ENCODE measurements around the gene SUCO.

SUCO gene

DNA sequence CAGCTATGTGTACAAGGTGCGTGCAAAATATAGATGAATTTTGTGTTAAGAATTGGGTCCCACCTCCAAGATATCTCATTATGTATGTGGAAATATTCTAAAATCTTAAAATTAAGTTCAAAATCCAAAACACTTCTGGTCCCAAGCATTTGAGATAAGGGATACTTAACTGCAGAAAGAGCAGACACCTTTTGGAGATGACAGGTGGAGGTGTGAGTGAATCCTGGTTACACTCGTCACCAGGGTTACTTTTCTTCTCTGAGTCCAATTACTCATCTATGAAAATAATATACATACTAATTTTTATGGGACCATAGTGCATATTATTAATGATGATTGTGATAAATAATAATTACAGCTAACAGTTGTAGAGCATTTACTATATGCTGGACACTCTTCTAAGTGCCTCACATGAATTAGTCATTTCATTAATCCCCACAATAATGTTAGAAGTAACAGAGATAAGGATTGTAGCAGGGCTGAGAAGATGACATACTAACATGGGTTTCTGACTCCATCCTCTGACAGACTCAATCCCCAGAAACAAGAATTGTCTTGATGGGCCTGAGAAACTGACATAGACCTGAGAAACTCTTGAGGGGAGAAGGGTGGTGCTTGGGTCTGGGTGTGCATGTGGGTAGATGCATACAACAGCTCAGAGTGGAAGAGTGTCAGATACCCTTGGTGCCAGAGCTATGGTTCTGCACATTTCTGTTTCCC lies 117.7 kb downstream of the SUCO start:
- Mint-ChIP-seq H3K4me1 (ENCODE audit: low read depth) (peaks cover 49% of the 10 kb centered on the region), H3K36me3 (no peaks in the 10 kb centered on the region), H3K4me3 (no peak overlapping the region), H3K27me3 (peaks cover 2% of the 10 kb centered on the region), H3K9me3 (ENCODE audit: low read depth) (no peaks in the 10 kb centered on the region), H3K27ac (no peak overlapping the region)

DNA sequence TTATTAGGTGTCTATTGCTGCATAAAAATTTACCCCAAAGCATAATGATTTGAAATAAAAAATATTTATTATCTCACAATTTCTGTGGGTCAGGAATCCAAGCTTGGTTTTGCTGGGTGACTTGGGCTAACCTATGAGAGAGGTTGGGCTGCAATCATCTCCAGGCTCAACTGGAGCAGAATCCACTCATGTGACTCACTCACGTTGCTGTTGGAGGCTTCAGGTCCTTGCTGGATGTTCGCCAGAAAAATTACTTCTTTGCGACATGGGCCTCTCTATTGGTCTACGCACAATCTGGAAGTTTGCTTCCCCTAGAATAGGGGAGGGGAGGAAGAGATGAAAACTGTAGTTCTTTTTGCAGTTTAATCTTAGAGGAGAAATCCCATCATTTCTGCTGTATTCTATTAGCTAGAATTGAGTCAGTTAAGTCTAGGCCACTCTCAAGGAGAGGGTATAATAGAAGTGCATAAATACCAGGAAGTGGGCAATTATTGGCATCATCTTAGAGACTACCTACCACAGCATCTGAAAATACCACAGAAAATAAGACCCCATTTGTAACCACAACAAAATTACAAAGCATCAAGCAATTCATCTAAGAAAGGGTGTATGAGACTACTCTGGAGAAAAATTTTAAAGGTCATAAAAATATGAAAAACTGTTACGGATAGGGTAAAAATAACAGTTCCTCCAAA lies 120.2 kb downstream of the SUCO start:
- Mint-ChIP-seq H3K27ac (no peak overlapping the region), H3K27me3 (peaks cover 5% of the 10 kb centered on the region), H3K9me3 (ENCODE audit: low read depth) (no peaks in the 10 kb centered on the region), H3K36me3 (no peaks in the 10 kb centered on the region), H3K4me1 (ENCODE audit: low read depth) (peaks cover 29% of the 10 kb centered on the region), H3K4me3 (no peak overlapping the region)

DNA sequence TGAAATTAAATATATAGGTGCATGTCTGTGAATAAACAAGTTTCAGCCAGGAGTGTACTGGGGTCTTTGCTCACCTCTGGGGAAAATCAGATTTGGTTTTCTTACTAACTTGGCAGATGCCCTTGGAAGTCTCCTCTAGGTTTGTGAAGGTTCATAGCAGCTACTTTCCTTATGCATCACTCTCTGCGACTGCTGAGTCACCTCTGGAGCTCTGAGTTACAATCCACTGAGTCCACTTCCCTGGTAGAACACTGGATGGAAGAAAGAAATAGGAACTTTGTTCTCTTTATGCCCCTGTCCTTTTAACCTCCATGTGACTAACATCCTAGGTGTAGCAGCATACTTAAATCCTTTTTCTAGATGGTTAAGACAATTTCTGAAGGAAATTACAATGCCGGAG lies 121.6 kb downstream of the SUCO start:
- Mint-ChIP-seq H3K27me3 (peaks cover 5% of the 10 kb centered on the region), H3K4me1 (ENCODE audit: low read depth) (peaks cover 36% of the 10 kb centered on the region), H3K36me3 (no peaks in the 10 kb centered on the region), H3K4me3 (no peak overlapping the region), H3K27ac (no peak overlapping the region), H3K9me3 (ENCODE audit: low read depth) (no peaks in the 10 kb centered on the region)

DNA sequence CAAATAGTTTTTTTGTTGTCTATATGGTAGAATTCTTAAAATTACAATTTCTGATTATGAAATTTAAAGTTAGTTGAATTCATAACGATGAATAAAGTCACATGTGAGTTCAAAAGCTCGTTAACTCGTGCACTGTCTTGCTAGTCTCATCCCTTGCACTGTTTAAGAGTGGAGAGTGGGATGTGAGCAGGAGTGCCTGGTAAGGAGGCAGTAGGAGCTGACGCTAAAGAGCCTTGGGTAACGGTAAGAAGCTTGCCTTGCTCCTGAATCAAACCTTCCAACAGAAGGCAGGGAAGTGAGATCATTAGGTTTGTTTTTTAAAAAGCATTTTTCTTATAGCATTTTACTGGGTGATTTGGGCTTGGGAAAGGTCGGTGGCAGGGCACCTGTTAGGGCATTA lies 123.6 kb downstream of the SUCO start:
- no peak overlapping the region for H3K27ac Mint-ChIP-seq

DNA sequence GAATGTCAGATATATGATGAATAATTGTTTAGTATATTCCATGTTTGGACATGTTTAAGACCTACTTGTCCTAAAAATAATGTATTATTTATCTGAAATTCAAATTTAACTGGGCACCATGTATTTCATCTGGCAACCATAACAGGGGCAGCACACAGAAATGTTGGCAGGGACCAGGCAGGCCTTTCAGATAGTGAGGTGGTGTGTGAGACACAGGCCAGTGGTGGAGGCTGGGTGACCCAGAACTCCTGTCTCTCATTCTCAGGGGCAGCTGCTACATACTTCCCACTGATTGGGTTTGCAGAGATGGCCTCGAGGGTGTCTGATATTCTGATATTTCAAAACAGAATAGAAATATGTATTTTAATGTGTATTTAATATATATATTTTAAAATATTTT lies 124.6 kb downstream of the SUCO start:
- Mint-ChIP-seq H3K36me3 (peaks cover 10% of the 10 kb centered on the region), H3K4me3 (no peak overlapping the region)

More for the DNA sequence above, 123.6 kb downstream of the SUCO start:
- H3K4me1 Mint-ChIP-seq (ENCODE audit: low read depth) = peaks cover 51% of the 10 kb centered on the region
- H3K27me3 Mint-ChIP-seq = peaks cover 5% of the 10 kb centered on the region
- no peaks in the 10 kb centered on the region for H3K9me3 Mint-ChIP-seq (ENCODE audit: low read depth)
- H3K36me3 Mint-ChIP-seq = peaks cover 10% of the 10 kb centered on the region
- H3K4me3 Mint-ChIP-seq = no peak overlapping the region

DNA sequence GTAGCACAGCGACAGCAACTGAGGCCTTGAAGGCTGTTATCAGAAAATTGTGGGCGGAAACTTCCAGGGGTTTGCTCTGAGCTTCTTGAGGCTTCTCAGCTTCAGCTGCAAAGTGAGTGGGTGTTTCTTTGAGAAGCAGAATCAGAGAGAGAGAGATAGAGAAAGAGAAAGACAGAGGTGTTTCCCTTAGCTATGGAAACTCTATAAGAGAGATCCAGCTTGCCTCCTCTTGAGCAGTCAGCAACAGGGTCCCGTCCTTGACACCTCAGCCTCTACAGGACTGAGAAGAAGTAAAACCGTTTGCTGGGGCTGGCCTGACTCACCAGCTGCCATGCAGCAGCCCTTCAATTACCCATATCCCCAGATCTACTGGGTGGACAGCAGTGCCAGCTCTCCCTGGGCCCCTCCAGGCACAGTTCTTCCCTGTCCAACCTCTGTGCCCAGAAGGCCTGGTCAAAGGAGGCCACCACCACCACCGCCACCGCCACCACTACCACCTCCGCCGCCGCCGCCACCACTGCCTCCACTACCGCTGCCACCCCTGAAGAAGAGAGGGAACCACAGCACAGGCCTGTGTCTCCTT lies 126.0 kb downstream of the SUCO start, which contains the start of gene FASLG:
Gene FASLG (plus strand): TSS at position 233 of the 583 bp plus-strand sequence. CDS start 99 bp downstream, at position 332.
- H3K27me3 Mint-ChIP-seq = peaks cover 3% of the 10 kb centered on the region
- peak within 1 kb of the TSS; percentile 89 for H3K4me3 Mint-ChIP-seq
- peak within 1 kb of the TSS; percentile 92 for H3K27ac Mint-ChIP-seq
- peaks cover 18% of the 10 kb centered on the region for H3K36me3 Mint-ChIP-seq
- H3K4me1 Mint-ChIP-seq (ENCODE audit: low read depth) = peaks cover 64% of the 10 kb centered on the region
- H3K9me3 Mint-ChIP-seq (ENCODE audit: low read depth) = peaks cover 5% of the 10 kb centered on the region

More for the DNA sequence above, 124.6 kb downstream of the SUCO start:
- peaks cover 5% of the 10 kb centered on the region for H3K27me3 Mint-ChIP-seq
- no peak overlapping the region for H3K27ac Mint-ChIP-seq
- no peaks in the 10 kb centered on the region for H3K9me3 Mint-ChIP-seq (ENCODE audit: low read depth)
- peaks cover 60% of the 10 kb centered on the region for H3K4me1 Mint-ChIP-seq (ENCODE audit: low read depth)

DNA sequence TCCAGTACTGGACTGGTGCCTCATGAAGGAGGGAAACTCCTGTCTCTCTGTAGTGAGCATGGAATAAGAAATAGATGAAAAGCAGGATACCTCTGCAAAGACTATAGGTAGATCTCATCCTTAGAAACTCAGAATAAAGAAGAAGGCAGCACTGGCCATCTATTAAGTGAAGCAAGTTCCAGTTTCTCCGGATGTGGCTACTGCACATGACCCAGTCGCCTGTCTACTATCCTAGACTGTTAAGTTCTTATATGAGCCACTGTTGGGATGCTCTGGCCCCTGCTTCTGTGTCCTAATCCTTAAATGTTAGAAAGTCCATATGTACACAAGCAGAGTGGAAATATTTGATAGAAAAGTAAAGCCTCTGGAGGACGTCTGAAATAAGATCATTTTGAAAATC lies 128.2 kb downstream of the SUCO start:
- peak overlapping the region; percentile 89 for H3K4me3 Mint-ChIP-seq
- H3K27me3 Mint-ChIP-seq = peaks cover 3% of the 10 kb centered on the region
- H3K36me3 Mint-ChIP-seq = peaks cover 24% of the 10 kb centered on the region
- H3K9me3 Mint-ChIP-seq (ENCODE audit: low read depth) = peaks cover 5% of the 10 kb centered on the region
- peak overlapping the region; percentile 75 for H3K27ac Mint-ChIP-seq
- H3K4me1 Mint-ChIP-seq (ENCODE audit: low read depth) = peaks cover 79% of the 10 kb centered on the region

Measured in activated naive CD8-positive, alpha-beta T cell (primary cell).